HL-60 (cell line): ENCODE results near the gene MUC5AC.
"Not testable (repeated sequence)": the region's sequence is repeated elsewhere in the genome, so short reads cannot be mapped to it uniquely, and the experiment has no call there.

Source experiments
- DNase-seq, 2 experiments: peaks; one replicate each; pipeline ENCODE4 v3.0.0-alpha.2; 2010 to 2020; ENCODE audit warnings: low read depth in 1 of 2, low spot score in 1 of 2
- H3K27ac ChIP-seq: fragments of 250-450 bp; sonication (Bioruptor Pico); replicated peaks from 2 replicates; pipeline ENCODE4 v1.5.1; 2020; ENCODE audit warnings: mild to moderate bottlenecking, moderate library complexity
- H3K27me3 ChIP-seq: fragments of 250-450 bp; sonication (Bioruptor Pico); 2 replicates; pipeline ENCODE4 v1.5.1; 2021; ENCODE audit warnings: mild to moderate bottlenecking, moderate library complexity; ENCODE audit not compliant: insufficient read depth, poor library complexity, severe bottlenecking
- H3K4me3 ChIP-seq: replicated peaks from 2 replicates; pipeline ENCODE4 v1.5.1; 2011; ENCODE audit warnings: mild to moderate bottlenecking, control low read depth, low read length; ENCODE audit not compliant: insufficient read depth
- GABPA ChIP-seq: IDR thresholded peaks from 2 replicates; pipeline ENCODE4 v1.6.1; 2012; ENCODE audit warnings: low read depth
- POLR2AphosphoS5 ChIP-seq: IDR thresholded peaks from 2 replicates; pipeline ENCODE4 v1.6.1; 2012; ENCODE audit warnings: low read depth
- SPI1 ChIP-seq: IDR thresholded peaks from 2 replicates; pipeline ENCODE4 v1.6.1; 2012; ENCODE audit warnings: low read depth, mild to moderate bottlenecking, borderline replicate concordance
- TF ChIP-seq, protein P1 (sequence below): IDR thresholded peaks from one replicate; pipeline ENCODE4 v1.5.1; 2011; ENCODE audit warnings: low read length, control low read depth, inconsistent platforms; ENCODE audit not compliant: insufficient read depth
- TF ChIP-seq, protein P2 (sequence below): IDR thresholded peaks from 2 replicates; pipeline ENCODE4 v1.6.1; 2012; ENCODE audit warnings: low read depth; ENCODE audit not compliant: insufficient replicate concordance

The MUC5AC gene

DNA sequence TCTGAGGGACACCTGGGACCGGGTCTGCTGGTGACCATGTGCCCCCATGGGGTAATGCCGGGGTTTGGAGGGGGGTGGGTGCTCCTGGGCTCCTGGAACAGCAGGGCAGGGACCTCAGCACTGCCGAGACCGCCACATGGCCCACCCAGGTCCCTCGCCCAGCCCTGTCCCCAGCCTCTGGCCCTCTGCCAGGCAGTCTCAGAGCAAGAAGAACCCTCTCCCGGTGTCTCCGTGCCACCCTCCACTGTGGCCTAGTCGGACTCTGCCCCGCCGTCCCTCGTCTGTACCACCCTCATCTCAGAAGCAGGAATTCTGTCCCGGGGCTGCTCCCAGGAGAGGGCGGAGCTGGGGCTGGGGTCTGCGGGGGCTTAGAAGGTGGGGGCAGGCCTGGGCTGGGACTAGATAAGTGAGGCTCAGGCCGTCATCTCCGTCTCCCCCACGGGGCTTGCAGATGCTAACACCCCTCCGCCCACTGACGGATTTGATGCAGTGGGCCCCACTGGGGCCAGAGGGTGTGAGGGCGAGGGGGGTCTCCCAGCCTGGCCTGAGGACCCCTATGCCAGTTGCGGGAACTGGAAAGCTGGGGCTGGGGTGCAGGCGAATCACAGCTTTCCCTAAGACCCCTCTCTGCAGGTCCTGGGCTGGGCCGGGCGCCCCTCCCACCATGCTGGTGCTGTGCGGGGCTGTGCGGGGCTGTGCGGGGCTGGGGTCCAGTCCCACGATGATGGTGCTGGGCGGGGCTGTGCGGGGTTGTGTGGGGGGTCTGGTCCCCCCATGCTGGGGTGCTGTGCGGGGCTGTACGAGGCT, 1.1 kb downstream of the MUC5AC start:
- Histone ChIP-seq H3K4me3 (no peak overlapping the region), H3K27me3 (no peaks in the 10 kb centered on the region), H3K27ac (no peak overlapping the region)
- no peak for DNase-seq
- TF ChIP-seq POLR2AphosphoS5, result no peak
- TF ChIP-seq, protein P1, sequence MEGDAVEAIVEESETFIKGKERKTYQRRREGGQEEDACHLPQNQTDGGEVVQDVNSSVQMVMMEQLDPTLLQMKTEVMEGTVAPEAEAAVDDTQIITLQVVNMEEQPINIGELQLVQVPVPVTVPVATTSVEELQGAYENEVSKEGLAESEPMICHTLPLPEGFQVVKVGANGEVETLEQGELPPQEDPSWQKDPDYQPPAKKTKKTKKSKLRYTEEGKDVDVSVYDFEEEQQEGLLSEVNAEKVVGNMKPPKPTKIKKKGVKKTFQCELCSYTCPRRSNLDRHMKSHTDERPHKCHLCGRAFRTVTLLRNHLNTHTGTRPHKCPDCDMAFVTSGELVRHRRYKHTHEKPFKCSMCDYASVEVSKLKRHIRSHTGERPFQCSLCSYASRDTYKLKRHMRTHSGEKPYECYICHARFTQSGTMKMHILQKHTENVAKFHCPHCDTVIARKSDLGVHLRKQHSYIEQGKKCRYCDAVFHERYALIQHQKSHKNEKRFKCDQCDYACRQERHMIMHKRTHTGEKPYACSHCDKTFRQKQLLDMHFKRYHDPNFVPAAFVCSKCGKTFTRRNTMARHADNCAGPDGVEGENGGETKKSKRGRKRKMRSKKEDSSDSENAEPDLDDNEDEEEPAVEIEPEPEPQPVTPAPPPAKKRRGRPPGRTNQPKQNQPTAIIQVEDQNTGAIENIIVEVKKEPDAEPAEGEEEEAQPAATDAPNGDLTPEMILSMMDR, result no peak
- TF ChIP-seq, protein P2, sequence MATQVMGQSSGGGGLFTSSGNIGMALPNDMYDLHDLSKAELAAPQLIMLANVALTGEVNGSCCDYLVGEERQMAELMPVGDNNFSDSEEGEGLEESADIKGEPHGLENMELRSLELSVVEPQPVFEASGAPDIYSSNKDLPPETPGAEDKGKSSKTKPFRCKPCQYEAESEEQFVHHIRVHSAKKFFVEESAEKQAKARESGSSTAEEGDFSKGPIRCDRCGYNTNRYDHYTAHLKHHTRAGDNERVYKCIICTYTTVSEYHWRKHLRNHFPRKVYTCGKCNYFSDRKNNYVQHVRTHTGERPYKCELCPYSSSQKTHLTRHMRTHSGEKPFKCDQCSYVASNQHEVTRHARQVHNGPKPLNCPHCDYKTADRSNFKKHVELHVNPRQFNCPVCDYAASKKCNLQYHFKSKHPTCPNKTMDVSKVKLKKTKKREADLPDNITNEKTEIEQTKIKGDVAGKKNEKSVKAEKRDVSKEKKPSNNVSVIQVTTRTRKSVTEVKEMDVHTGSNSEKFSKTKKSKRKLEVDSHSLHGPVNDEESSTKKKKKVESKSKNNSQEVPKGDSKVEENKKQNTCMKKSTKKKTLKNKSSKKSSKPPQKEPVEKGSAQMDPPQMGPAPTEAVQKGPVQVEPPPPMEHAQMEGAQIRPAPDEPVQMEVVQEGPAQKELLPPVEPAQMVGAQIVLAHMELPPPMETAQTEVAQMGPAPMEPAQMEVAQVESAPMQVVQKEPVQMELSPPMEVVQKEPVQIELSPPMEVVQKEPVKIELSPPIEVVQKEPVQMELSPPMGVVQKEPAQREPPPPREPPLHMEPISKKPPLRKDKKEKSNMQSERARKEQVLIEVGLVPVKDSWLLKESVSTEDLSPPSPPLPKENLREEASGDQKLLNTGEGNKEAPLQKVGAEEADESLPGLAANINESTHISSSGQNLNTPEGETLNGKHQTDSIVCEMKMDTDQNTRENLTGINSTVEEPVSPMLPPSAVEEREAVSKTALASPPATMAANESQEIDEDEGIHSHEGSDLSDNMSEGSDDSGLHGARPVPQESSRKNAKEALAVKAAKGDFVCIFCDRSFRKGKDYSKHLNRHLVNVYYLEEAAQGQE, result no peak
- TF ChIP-seq SPI1, result no peak
- no peak for TF ChIP-seq GABPA

DNA sequence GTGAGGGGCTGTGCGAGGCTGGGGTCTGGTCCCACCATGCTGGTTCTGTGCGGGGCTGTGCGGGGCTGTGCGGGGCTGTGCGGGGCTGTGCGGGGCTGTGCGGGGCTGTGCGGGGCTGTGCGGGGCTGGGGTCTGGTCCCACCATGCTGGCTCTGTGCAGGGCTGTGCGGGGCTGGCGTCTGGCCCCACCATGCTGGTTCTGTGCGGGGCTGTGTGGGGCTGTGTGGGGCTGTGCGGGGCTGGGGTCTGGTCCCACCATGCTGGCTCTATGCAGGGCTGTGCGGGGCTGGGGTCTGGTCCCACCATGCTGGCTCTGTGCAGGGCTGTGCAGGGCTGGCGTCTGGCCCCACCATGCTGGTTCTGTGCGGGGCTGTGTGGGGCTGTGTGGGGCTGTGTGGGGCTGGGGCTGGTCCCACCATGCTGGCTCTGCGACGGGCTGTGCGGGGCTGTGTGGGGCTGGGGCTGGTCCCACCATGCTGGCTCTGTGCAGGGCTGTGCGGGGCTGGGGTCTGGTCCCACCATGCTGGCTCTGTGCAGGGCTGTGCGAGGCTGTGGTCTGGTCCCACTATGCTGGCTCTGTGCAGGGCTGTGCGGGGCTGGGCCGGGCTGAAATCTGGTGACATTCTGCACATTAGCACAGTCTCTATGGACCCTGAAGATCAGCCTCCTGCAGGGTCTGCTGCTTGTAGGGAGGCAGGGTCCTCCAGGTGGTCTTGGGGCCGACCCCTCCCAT, 1.9 kb downstream of the MUC5AC start:
- H3K27me3 ChIP-seq, H3K4me3 ChIP-seq, DNase-seq, H3K27ac ChIP-seq: not testable (repeated sequence)

DNA sequence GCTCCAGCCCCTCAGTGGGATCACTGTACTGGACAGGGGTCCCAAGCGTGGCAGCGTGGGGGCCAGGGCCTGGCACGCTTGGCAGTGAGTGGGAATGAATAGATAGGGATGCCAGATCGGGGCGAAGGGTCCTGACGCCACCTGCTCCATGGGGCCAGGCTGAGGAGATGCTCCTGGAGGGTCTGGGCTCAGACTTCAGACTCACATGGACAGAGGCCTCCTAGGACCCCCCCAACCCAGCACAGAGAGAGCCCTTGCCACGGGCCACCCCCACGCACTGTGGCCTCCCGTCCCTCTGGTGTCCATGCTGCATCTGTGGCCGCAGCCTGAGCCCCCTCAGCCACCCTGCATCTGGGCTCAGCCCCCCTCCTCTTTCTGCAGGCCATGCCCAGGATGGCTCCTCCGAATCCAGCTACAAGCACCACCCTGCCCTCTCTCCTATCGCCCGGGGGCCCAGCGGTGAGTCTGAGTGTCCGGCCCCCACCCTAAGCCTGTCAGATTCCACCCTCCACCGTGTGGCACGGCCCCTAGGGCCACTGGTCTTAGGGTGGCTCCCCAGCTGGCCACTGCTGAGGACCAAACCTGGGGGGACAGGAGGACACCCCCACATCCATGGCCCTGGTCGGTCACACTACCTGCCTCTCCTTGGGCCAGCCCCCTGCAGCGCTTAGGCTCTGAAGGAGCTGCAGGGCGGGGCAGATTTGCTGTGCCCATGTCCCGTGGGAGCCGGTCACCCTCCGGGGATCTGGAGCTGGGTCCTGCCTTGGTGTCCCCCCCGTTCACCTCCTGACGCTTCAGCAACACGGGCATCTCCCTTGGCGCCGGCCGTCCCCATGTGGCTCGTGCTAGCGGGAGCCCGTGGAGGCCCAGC, 2.7 kb downstream of the MUC5AC start:
- Histone ChIP-seq H3K4me3 (no peak overlapping the region), H3K27me3 (no peaks in the 10 kb centered on the region), H3K27ac (no peak overlapping the region)
- DNase-seq, result no peak
- TF ChIP-seq, protein P1, result no peak
- TF ChIP-seq POLR2AphosphoS5 (no peak), GABPA (no peak), SPI1 (no peak)
- TF ChIP-seq, protein P2, result no peak
